ENCODE results near the gene SEM1. TPM values are rescaled to one million over a fixed set of nuclear protein-coding genes. Genes with fewer than 3 reads are reported as not detected.

Gene SEM1
- total RNA-seq, 1 experiment from 2014 or later = 79.9 TPM

GRCh38 chr7:96729820-96730219, 20.2 kb upstream of the SEM1 start:
- no peak for DNase-seq
- Histone ChIP-seq H2BK15ac (ENCODE audit: low read depth, low read length) (no peak overlapping the region), H2AK5ac (ENCODE audit: insufficient read length, low read length) (no peak overlapping the region), H3T11ph (ENCODE audit: low read length) (no peak overlapping the region), H3K79me1 (ENCODE audit: insufficient read depth, low read depth, low read length, poor library complexity, severe bottlenecking) (no peaks in the 10 kb centered on the region), H4K8ac (replicated peaks; ENCODE audit: insufficient read length, low read depth, low read length) (no peak overlapping the region), H3K9ac (ENCODE audit: extremely low read depth, insufficient read length, low read length) (no peak overlapping the region), H2AFZ (ENCODE audit: low read length) (no peak overlapping the region), H2BK120ac (ENCODE audit: low read depth, low read length, poor library complexity, severe bottlenecking) (no peak overlapping the region), H3K27ac (ENCODE audit: insufficient read length, low read depth, low read length) (no peak overlapping the region), H2BK5ac (ENCODE audit: insufficient read length, low read length) (no peak overlapping the region), H3K9me3 (ENCODE audit: control insufficient read depth, low read depth, low read length) (no peaks in the 10 kb centered on the region), H3K79me2 (ENCODE audit: insufficient read depth, low read length) (no peaks in the 10 kb centered on the region), H2BK20ac (ENCODE audit: low read depth, low read length, poor library complexity, severe bottlenecking) (no peak overlapping the region), H3K14ac (ENCODE audit: insufficient read depth, low read length) (no peak overlapping the region), H2BK12ac (ENCODE audit: insufficient read length, low read depth, low read length) (no peak overlapping the region), H3K56ac (ENCODE audit: insufficient read length, low read depth, low read length) (no peak overlapping the region), H3K23me2 (ENCODE audit: insufficient read length, low read depth, low read length, poor library complexity, severe bottlenecking) (no peaks in the 10 kb centered on the region), H3K27me3 (ENCODE audit: insufficient read depth, low read length) (no peaks in the 10 kb centered on the region), H3K23ac (ENCODE audit: insufficient read length, low read depth, low read length) (no peak overlapping the region), H4K91ac (ENCODE audit: insufficient read length, low read depth, low read length) (no peak overlapping the region), H3K18ac (ENCODE audit: insufficient read length, low read depth, low read length) (no peak overlapping the region), H3K4me2 (ENCODE audit: insufficient read depth, insufficient read length, low read length) (no peak overlapping the region), H3K4me1 (ENCODE audit: insufficient read depth, low read length) (no peaks in the 10 kb centered on the region; the same call in 1 of the 2 replicates), H4K20me1 (ENCODE audit: control insufficient read depth, insufficient read depth, insufficient read length) (no peaks in the 10 kb centered on the region), H4K5ac (ENCODE audit: insufficient read length, low read depth, low read length) (no peak overlapping the region), H3K4ac (ENCODE audit: low read depth, low read length) (no peak overlapping the region)
- no peak for TF ChIP-seq CTCF (conservative IDR thresholded peaks at IDR 0.05)
- H3K27ac Mint-ChIP-seq = no peak overlapping the region
- no peaks in the 10 kb centered on the region for H3K36me3 Mint-ChIP-seq (ENCODE audit: insufficient read depth in 1 of 3, low read depth in 3 of 3)
- peaks cover 5 to 7% of the 10 kb centered on the region in 2 experiments; a peak in 2 of 4 replicates for H3K4me1 Mint-ChIP-seq
- H3K9me3 Mint-ChIP-seq = no peaks in the 10 kb centered on the region
- no CpG with 5 or more reads among the region's 2 CpGs for WGBS (ENCODE audit: extremely low coverage, insufficient read length, low lambda C conversion rate)
- H3K4me3 Mint-ChIP-seq = no peak overlapping the region
- H3K27me3 Mint-ChIP-seq (ENCODE audit: low read depth) = no peaks in the 10 kb centered on the region

All from H9 (cell line).